Activated CD4-positive, CD25-positive, alpha-beta regulatory T cell treated with anti-CD3 and anti-CD28 coated beads, Interleukin-2, amount 50 U/mL, for 24 hours (primary cell): ENCODE data around the gene NME2.
"Not testable (repeated sequence)": the region's sequence is repeated elsewhere in the genome, so short reads cannot be mapped to it uniquely, and the experiment has no call there.

Experiments
- ATAC-seq, 2 donors: fragments of 150-1000 bp; cut with Tn5 transposase; one replicate each; pipeline ENCODE4 v1.10.0; 2021; ENCODE audit warnings: mild to moderate bottlenecking in 1 of 2, moderate library complexity in 1 of 2

Gene NME2

GRCh38 chr17:51166198-51166986 is at the start of gene NME2:
NME2 (plus strand) TSS chr17:51166411; CDS start chr17:51166831, 420 bp downstream.
- ATAC-seq = peak; percentile 80

- no peak for ATAC-seq
Observed at GRCh38 chr17:51118330-51119195, 47.6 kb upstream of the NME2 start.

DNA sequence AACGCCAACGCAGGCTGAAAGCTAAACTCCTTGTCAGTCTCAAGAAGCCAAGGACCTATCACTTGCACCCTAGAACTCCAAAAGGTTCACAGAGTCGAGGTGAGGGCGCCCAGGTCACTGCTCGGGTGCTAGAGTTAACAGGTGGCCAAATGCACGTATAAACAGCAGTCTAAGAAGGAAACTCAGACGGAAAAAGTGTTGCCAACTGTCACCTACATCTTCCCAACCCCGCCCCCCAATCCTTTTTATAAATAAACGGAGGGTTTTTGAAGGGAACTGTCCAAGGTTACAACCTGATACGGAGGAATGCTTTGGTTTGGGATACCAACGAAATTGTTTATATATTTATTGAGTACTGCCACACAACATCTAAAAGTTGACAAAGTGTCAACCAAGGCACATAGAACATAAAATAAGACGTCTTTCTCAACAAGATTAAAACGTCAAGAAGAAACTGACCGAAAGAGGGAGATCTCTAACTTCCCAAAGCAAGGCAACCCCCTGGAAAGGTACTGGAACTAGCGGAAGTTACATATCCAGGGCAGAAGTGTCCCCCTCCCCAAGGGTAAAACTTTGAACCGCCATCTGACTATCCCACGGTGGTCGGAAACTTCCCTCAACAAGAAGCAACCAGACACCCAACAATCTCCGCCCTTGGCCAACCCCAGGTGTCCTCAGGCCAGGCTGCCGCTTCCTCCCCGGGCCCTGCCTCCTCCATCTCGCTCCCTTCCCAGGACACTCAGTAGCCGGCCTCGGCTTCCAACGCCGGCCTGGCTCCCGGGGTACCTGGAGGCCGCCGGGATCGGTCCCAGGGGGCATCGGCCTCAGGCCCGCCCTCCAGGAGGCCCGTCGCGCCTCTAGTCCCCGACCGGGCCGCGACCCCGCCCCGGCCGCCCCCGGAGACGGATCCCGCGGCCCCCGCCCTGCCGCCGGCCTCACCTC is 46.5 kb upstream of the NME2 start:
- ATAC-seq = peak in 1 of 2 donors; percentile 2

DNA sequence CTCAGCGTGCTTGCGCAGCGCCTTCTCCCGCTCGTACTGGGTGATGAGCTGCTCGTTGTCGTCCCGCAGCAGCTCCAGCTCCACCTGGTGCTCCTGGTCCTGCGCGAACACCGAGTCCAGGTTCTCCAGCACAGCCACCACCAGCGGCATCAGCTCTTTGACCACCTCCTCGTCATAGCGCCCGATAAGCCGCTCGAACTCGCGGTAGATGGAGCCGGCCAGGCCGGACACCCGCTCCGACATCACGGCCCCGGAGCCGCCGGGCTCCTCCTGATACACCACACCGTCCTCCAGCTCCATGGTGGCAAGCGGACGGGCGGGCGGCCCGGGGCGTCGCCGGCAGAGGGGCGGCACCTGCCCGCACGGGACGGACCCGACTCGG is 45.9 kb upstream of the NME2 start:
- peak; percentile 51 to 54 for ATAC-seq

GRCh38 chr17:51120739-51121619 is 45.2 kb upstream of the NME2 start, which contains the start of gene SPAG9:
SPAG9 (minus strand) TSS chr17:51120868; CDS start chr17:51120656, 212 bp downstream.
- peak; percentile 68 to 69 for ATAC-seq

DNA sequence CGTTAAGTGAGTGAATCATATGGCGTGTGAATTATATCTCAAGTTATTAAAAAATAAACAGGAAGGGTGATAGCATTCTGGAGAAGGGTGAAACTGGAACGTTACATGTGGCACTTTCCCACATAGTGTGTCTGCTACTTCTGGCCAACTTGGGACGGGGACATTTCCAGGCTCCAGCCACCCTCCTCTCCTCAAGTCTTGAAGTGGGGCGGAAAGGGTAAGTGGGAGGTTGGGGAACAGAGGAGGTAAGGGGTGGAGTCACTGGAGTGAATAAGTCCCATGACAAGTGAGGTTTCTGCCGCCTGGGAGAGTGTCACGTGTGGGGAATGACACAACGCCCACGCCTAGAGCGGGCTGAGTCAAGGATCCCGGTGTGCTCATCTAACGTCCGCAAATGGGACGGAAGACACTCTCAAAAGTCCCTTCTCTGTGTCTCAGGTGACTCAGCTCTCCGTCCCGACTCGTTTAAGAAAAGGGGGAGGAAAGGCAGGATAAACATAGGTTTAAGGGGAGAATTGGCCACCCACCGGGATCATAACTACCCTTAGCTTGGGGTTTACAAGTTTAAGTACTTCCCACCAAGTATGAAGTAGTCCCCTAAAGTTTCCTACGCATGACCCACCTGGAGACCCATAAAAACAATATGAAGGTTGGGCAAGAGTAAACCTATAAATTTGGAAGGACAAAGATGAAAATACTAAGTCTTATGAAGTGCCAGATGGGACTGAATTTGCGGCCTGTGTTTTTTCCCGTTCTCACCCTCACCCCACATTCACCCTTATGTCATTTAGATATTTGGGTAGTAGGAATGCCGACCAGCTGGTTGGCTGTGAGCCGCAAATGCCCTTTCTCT is 44.4 kb upstream of the NME2 start:
- peak; percentile 67 to 72 for ATAC-seq

GRCh38 chr17:51122473-51123115 is 43.6 kb upstream of the NME2 start:
- not testable (repeated sequence) for ATAC-seq

- no peak for ATAC-seq
Observed at GRCh38 chr17:51124640-51125503, 41.3 kb upstream of the NME2 start.

- peak; percentile 25 to 41 for ATAC-seq
Observed at GRCh38 chr17:51128076-51128475, 38.1 kb upstream of the NME2 start.

DNA sequence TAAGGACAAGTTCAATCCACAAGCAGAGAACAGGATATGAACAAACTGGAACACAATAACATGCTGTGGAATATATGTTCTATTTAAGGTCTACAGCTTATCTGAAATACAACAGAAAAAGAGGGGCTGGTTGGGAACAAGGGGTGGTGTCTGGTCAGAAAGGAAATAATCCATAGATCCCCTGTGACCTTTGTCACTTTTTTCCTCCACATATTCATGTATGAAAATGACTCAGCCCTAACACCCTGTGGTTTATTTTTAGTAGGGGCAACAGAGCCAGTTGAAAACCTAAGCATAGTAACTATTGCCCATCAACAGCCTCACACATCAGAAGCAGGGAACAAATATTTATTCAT is 33.3 kb upstream of the NME2 start:
- ATAC-seq = peak in 1 of 2 donors; percentile 33

DNA sequence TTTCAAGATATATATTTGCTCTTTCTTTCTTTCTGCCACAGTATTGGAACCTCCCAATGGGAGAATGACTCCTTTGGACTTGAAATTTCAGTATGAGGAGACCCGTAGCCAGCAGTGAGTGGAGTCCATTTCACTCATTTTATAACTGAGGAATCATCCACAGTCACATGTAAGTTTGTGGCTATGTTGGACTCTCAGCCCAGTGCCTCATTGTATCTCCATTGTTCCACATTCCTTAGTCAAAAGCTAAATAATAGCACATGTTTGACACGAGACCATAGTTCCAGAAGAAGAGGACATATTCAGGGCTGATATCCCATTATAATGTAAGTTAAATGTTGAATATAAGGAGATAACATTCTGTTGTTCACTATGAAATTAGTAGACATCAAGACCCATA is 32.8 kb upstream of the NME2 start:
- ATAC-seq = peak in 1 of 2 donors; percentile 13

- no peak for ATAC-seq
Observed at GRCh38 chr17:51135956-51136355, 30.3 kb upstream of the NME2 start.

DNA sequence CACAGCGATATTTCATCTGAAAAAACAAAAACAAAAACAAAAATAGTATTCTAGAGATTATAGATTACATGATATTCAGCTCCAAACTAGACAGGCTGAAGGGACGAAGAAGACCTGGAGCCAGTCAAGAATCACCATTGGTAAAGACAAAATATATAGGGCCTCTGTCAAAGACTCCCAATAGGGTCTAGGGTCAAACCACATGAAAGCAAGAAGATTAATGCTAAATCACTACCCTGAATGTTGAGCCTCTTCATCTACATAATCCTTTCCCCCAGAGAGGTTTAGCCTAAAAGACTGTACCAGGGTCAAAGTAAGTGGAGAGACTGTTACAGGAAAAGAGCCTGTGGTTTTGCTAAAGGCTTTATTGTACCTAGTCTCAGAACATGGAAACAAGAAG is 23.6 kb upstream of the NME2 start:
- no peak for ATAC-seq

DNA sequence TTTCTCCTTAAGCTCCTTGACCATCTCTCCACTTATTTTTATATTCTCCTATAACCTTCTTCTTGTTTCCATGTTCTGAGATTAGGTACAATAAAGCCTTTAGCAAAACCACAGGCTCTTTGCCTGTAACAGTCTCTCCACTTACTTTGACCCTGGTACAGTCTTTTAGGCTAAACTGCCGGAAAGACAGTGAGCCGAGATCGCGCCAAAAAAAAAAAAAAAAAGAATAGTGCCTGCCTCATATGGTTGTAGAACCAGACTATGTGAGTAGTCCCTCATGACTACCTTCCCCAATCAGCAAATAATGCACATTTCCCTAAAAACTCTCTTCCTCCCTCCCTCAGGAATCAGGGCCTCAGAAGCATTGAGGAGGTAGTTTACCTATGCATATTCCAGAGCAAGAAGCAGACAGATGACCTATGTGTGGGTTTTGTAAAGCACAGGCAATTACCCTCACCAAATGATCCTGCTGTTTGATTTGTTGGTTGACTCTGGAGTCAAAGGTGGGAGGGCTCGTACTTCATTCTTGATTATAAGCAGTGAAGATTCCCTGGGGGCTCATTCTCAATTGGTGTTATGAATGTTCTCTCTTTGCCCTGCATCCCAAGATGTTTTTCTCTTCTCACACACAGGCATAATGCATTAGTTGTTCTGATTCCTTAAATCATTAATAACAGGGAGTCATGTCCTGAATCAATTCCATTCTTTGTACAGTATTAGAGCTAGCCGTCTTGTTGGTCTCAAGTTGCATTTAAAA is 21.8 kb upstream of the NME2 start:
- ATAC-seq = no peak

- peak; percentile 21 to 40 for ATAC-seq
Observed at GRCh38 chr17:51147650-51148049, 18.6 kb upstream of the NME2 start.

DNA sequence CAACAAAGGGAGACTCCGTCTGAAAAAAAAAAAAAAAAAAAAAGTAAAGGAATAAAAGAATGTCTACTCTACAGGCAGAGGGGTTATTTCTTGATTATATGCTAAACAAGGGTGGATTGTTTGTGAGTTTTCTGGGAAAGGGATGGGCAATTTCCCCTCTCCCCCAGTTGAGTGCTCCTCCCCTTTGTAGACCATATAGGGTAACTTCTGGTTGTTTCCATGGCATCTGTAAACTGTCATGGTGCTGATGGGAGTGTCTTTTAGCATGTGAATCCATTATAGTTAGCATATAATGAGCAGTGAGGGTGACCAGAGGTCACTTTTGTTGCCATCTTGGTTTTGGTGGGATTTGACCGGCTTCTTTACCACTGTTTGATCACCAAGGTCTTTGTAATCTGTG is 17.0 kb upstream of the NME2 start:
- ATAC-seq = no peak

GRCh38 chr17:51150932-51151331 is 15.3 kb upstream of the NME2 start:
- no peak for ATAC-seq

DNA sequence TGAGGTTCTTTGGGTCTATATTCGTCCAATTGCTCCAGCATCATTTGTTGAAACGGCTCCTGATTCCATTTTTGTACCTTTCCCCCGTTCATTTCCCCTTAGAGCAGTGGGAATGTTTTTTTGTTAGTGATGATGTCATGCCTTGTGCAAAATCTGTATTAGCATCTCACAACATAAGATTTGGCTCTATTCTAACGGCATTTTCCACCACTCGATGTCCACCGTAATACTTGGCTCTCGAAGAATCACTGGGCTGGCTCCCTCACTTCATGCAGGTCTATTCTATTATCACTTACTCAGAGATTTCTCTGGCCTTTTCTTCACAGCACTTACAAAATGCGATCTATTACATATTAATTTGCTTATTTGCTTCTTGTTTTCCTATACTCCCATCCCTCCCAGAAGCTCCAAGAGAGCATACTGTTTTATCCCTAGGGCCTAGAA is 13.4 kb upstream of the NME2 start:
- no peak for ATAC-seq
